Erythroblast (primary cell): Measurements from ENCODE around the gene RNASE7.

ENCODE experiments used
- GATA1 ChIP-seq: IDR thresholded peaks from 2 replicates; pipeline ENCODE4 v1.6.1; 2011; ENCODE audit warnings: low read depth, mild to moderate bottlenecking, control low read depth, low read length, moderate library complexity
- POLR2A ChIP-seq: IDR thresholded peaks from 2 replicates; pipeline ENCODE4 v1.6.1; 2011; ENCODE audit warnings: mild to moderate bottlenecking, low read length

GRCh38 chr14:21024585-21025370 is 17.4 kb upstream of the RNASE7 start, which contains the start of gene NDRG2:
- no peak for TF ChIP-seq POLR2A
- TF ChIP-seq GATA1, result no peak
